ENCODE data around the gene CTSL. TPM values are rescaled to one million over a fixed set of nuclear protein-coding genes. Genes with fewer than 3 reads are reported as not detected.

Gene CTSL
- total and polyA plus RNA-seq, 4 donors: 109 to 1,526 (median 213) TPM

DNA sequence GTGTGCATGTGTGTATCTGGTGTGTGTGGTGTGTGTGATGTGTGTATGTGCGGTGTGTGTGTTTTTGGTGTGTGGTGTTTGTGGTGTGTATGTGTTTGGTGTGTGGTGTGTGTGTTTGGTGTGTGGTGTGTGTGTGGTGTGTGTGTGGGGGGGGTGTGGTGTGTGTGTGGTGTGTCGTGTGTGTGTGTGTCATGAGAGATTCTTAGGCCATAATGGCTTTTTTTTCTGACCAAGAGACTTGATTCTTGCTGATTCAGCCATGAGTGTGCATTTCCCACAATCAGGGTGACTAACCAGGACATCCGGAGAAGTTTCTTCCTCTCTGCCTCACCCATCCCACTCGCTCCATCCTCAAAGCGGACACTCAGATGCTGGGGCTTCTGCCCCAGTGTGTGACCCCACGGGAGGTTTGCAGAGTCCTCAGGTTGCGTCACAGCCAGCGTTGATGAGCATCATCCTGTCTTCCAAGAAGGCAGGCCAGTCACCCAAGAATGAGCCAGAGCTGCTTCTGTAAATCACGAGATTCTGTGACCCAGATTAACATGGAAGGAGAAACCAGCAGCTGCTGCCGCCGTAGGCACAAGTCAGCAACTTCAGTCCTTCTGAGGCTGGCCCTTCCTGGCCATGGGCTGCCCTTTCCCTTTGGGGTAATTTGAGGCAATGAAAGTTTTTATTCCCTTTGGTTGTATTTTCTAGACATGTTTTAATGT, 12.5 kb upstream of the CTSL start:
- peak; percentile 76 for ATAC-seq (ENCODE audit: insufficient read depth, low FRiP score)
- 41 to 42% methylated on average over 11 of the region's 11 CpGs for WGBS, 2 donors

DNA sequence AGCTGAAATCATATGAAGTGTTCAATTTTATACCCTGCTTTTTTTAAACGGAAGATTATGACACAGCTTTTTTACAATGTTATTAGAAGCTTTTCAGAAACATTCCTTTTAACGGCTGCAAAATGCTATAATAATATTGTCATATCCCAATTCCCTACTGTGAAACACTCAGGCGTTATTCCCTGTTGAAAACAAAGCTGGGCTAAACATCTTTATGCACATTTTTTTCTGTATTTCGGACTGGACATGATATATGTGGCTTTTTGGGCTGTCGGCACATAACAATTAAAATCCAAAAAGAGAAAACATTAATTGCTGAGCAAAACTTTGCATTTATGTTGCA, 12.0 kb upstream of the CTSL start:
- H3K4me3 ChIP-seq: no peak overlapping the region
- no peaks in the 10 kb centered on the region for H3K9me3 ChIP-seq (ENCODE audit: control insufficient read depth in 4 of 4, insufficient read depth in 3 of 4, low read length in 3 of 4)
- no peak for ATAC-seq (ENCODE audit: insufficient read depth, low FRiP score)
- TF ChIP-seq, protein P1, sequence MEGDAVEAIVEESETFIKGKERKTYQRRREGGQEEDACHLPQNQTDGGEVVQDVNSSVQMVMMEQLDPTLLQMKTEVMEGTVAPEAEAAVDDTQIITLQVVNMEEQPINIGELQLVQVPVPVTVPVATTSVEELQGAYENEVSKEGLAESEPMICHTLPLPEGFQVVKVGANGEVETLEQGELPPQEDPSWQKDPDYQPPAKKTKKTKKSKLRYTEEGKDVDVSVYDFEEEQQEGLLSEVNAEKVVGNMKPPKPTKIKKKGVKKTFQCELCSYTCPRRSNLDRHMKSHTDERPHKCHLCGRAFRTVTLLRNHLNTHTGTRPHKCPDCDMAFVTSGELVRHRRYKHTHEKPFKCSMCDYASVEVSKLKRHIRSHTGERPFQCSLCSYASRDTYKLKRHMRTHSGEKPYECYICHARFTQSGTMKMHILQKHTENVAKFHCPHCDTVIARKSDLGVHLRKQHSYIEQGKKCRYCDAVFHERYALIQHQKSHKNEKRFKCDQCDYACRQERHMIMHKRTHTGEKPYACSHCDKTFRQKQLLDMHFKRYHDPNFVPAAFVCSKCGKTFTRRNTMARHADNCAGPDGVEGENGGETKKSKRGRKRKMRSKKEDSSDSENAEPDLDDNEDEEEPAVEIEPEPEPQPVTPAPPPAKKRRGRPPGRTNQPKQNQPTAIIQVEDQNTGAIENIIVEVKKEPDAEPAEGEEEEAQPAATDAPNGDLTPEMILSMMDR (IDR thresholded peaks at IDR 0.05; ENCODE audit: control extremely low read depth, extremely low read depth): no peak
- H3K4me1 ChIP-seq (ENCODE audit: control insufficient read depth in 5 of 5, insufficient read depth in 5 of 5, low read length in 5 of 5): peaks cover 0 to 36% (median 19%) of the 10 kb centered on the region in 5 donors
- peaks cover 0 to 6% (median 2%) of the 10 kb centered on the region in 4 donors for H3K36me3 ChIP-seq (ENCODE audit: control insufficient read depth in 4 of 4, insufficient read depth in 4 of 4, low read length in 4 of 4)
- DNase-seq: no peak
- WGBS, 2 donors: 56 to 77% methylated on average over 5 of the region's 5 CpGs
- H3K9ac ChIP-seq (ENCODE audit: insufficient read depth in 1 of 2, low read length in 2 of 2): no peak overlapping the region
- no peaks in the 10 kb centered on the region for H3K27me3 ChIP-seq (ENCODE audit: control insufficient read depth in 3 of 3, insufficient read depth in 3 of 3, low read length in 2 of 3)
- no peak overlapping the region for H3K27ac ChIP-seq (ENCODE audit: low read depth in 1 of 2, low read length in 1 of 2)

More for the DNA sequence above, 12.5 kb upstream of the CTSL start:
- peak overlapping the region; percentile 2 to 80 for H3K27ac ChIP-seq (ENCODE audit: low read depth in 1 of 2, low read length in 1 of 2)
- peaks cover 0 to 36% (median 19%) of the 10 kb centered on the region in 5 donors for H3K4me1 ChIP-seq (ENCODE audit: control insufficient read depth in 5 of 5, insufficient read depth in 5 of 5, low read length in 5 of 5)
- peak overlapping the region in 1 of 2 donors; percentile 52 for H3K9ac ChIP-seq (ENCODE audit: insufficient read depth in 1 of 2, low read length in 2 of 2)
- H3K36me3 ChIP-seq (ENCODE audit: control insufficient read depth in 4 of 4, insufficient read depth in 4 of 4, low read length in 4 of 4): peaks cover 0 to 10% (median 4%) of the 10 kb centered on the region in 4 donors
- H3K9me3 ChIP-seq (ENCODE audit: control insufficient read depth in 4 of 4, insufficient read depth in 3 of 4, low read length in 3 of 4): no peaks in the 10 kb centered on the region
- DNase-seq: peak; percentile 72 to 82 (median 77)
- H3K27me3 ChIP-seq (ENCODE audit: control insufficient read depth in 3 of 3, insufficient read depth in 3 of 3, low read length in 2 of 3): no peaks in the 10 kb centered on the region
- no peak overlapping the region for H3K4me3 ChIP-seq
- TF ChIP-seq, protein P1 (IDR thresholded peaks at IDR 0.05; ENCODE audit: control extremely low read depth, extremely low read depth): no peak

DNA sequence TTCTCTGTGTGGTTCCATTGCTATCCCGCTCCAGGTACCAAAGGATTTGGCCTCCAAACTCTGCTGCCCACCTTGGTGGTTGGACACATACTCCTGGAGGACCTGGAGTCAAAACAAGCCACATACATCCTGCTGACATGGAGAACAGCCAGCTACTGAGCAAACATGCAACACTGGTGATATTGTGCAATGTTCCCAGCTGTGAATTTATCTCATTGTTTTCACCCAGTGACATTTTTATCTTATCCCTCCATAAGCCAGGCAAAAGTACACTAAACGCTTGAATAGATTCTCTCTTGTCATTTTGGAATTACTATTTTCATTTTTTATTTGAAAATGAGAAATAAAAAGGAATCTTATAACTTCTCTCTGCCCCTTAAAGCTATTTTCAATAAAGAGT, 11.1 kb upstream of the CTSL start:
- no peaks in the 10 kb centered on the region for H3K27me3 ChIP-seq (ENCODE audit: control insufficient read depth in 3 of 3, insufficient read depth in 3 of 3, low read length in 2 of 3)
- peaks cover 0 to 2% (median 0%) of the 10 kb centered on the region in 4 donors for H3K36me3 ChIP-seq (ENCODE audit: control insufficient read depth in 4 of 4, insufficient read depth in 4 of 4, low read length in 4 of 4)
- no peak overlapping the region for H3K9ac ChIP-seq (ENCODE audit: insufficient read depth in 1 of 2, low read length in 2 of 2)
- no peak overlapping the region for H3K4me3 ChIP-seq
- TF ChIP-seq, protein P1 (IDR thresholded peaks at IDR 0.05; ENCODE audit: control extremely low read depth, extremely low read depth): no peak
- DNase-seq (peak; percentile 58 to 94 (median 86)), ATAC-seq (ENCODE audit: insufficient read depth, low FRiP score) (no peak)
- H3K4me1 ChIP-seq (ENCODE audit: control insufficient read depth in 5 of 5, insufficient read depth in 5 of 5, low read length in 5 of 5): peaks cover 0 to 36% (median 19%) of the 10 kb centered on the region in 5 donors
- H3K27ac ChIP-seq (ENCODE audit: low read depth in 1 of 2, low read length in 1 of 2): peak overlapping the region in 1 of 2 donors; percentile 15
- no peaks in the 10 kb centered on the region for H3K9me3 ChIP-seq (ENCODE audit: control insufficient read depth in 4 of 4, insufficient read depth in 3 of 4, low read length in 3 of 4)
- WGBS, 2 donors: 60 to 66% methylated on average over 2 of the region's 2 CpGs

Data from lung (tissue), 12 donors.